Neural progenitor cell (in vitro differentiated cells): ENCODE measurements around the gene C7orf25. TPM values are rescaled to one million over a fixed set of nuclear protein-coding genes. Genes with fewer than 3 reads are reported as not detected.
A peak's percentile ranks its signal among the peaks of the same experiment; 100 is the strongest.

Source experiments
- DNase-seq: peaks from one replicate; pipeline ENCODE4 v3.0.0-alpha.2; 2016; ENCODE audit warnings: low spot score
- H2AFZ ChIP-seq: fragments of 200-600 bp; sonication (generic); replicated peaks from 2 replicates; pipeline ENCODE4 v1.6.1; 2016; ENCODE audit warnings: antibody characterized with exemption
- H3F3A ChIP-seq: fragments of 200-600 bp; sonication (generic); 2 replicates; pipeline ENCODE4 v1.6.1; 2016; ENCODE audit warnings: antibody characterized with exemption, low read depth
- H3K27ac ChIP-seq: fragments of 200-600 bp; sonication (generic); 2 replicates; pipeline ENCODE4 v1.5.1; 2016; ENCODE audit warnings: mild to moderate bottlenecking
- H3K27me3 ChIP-seq: fragments of 200-600 bp; sonication (generic); 2 replicates; pipeline ENCODE4 v1.6.1; 2016; ENCODE audit warnings: mild to moderate bottlenecking, moderate library complexity
- H3K36me3 ChIP-seq: fragments of 200-600 bp; sonication (generic); 2 replicates; pipeline ENCODE4 v1.5.1; 2016
- H3K4me1 ChIP-seq: fragments of 200-600 bp; sonication (generic); 2 replicates; pipeline ENCODE4 v1.6.1; 2016; ENCODE audit warnings: mixed run types
- H3K4me2 ChIP-seq: fragments of 200-600 bp; sonication (generic); 2 replicates; pipeline ENCODE4 v1.6.1; 2016
- H3K4me3 ChIP-seq: fragments of 200-600 bp; sonication (generic); 2 replicates; pipeline ENCODE4 v1.5.1; 2016
- H3K79me2 ChIP-seq: fragments of 200-600 bp; sonication (generic); 2 replicates; pipeline ENCODE4 v1.6.1; 2016; ENCODE audit warnings: low read depth
- H3K9ac ChIP-seq: fragments of 200-600 bp; sonication (generic); 2 replicates; pipeline ENCODE4 v1.6.1; 2016
- H3K9me3 ChIP-seq: fragments of 200-600 bp; sonication (generic); 2 replicates; pipeline ENCODE4 v1.5.1; 2016; ENCODE audit warnings: low read depth
- H4K20me1 ChIP-seq: fragments of 200-600 bp; sonication (generic); 2 replicates; pipeline ENCODE4 v1.6.1; 2016; ENCODE audit warnings: low read depth
- H3K27ac Mint-ChIP-seq: 3 replicates; pipeline ENCODE4 v1.8.0; 2021; ENCODE audit warnings: mixed read lengths
- H3K27me3 Mint-ChIP-seq: 2 replicates; pipeline ENCODE4 v1.8.0; 2022; ENCODE audit warnings: low read depth, mild to moderate bottlenecking, inconsistent platforms, moderate library complexity, mixed read lengths; ENCODE audit not compliant: insufficient read depth
- H3K36me3 Mint-ChIP-seq: 3 replicates; pipeline ENCODE4 v1.8.0; 2021; ENCODE audit warnings: mixed read lengths
- H3K4me1 Mint-ChIP-seq: 3 replicates; pipeline ENCODE4 v1.8.0; 2021; ENCODE audit warnings: mixed read lengths
- H3K4me3 Mint-ChIP-seq: 3 replicates; pipeline ENCODE4 v1.8.0; 2021; ENCODE audit warnings: mild to moderate bottlenecking, moderate library complexity, mixed read lengths
- H3K9me3 Mint-ChIP-seq: 3 replicates; pipeline ENCODE4 v1.8.0; 2020; ENCODE audit warnings: mixed read lengths
- EZH2 ChIP-seq: fragments of 200-600 bp; sonication (generic); IDR thresholded peaks from 2 replicates; pipeline ENCODE4 v1.6.1; 2017; ENCODE audit warnings: antibody characterized with exemption, mild to moderate bottlenecking, moderate library complexity
- EZH2phosphoT487 ChIP-seq: fragments of 200-600 bp; sonication (generic); IDR thresholded peaks from 2 replicates; pipeline ENCODE4 v1.6.1; 2017; ENCODE audit warnings: antibody characterized with exemption
- total RNA-seq: library from RNA; depleted of rRNA; stranded (reverse); fragments of >200 nt; gene quantifications from 2 replicates; pipeline ENCODE4 v1.2.3, GENCODE V29; 2015; ENCODE audit warnings: low replicate concordance
- TF ChIP-seq, protein P1 (sequence below): fragments of 200-600 bp; sonication (generic); IDR thresholded peaks from 2 replicates; pipeline ENCODE4 v1.5.1; 2017; ENCODE audit warnings: antibody characterized with exemption, mild to moderate bottlenecking

C7orf25 gene
- total RNA-seq, 1 donor from 2014 or later, result 6.4 TPM

DNA sequence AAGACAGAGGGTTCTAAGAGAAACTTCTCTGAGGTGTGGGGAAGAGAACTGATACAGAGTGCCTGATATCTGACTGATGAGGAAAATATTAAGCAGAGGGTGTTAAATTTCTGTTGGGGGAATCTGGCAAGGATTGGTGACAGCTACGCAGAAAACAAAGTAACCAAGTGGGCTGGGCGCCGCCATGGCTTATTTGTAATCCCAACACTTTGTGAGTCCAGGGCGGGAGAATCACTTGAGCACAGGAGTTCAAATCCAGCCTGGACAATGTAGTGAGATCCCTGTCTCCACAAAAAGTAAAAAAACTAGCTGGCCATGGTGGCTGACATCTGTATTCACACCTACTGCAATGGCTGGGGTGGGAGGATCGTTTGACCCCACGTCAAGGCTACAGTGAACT, 2.1 kb upstream of the C7orf25 start:
- H3K4me1 ChIP-seq, result peaks cover 23% of the 10 kb centered on the region
- no peaks in the 10 kb centered on the region for H3K9me3 Mint-ChIP-seq
- peaks cover 22% of the 10 kb centered on the region for H3K36me3 Mint-ChIP-seq
- no peak overlapping the region for H3K4me3 Mint-ChIP-seq
- no peaks in the 10 kb centered on the region for H3K9me3 ChIP-seq
- no peaks in the 10 kb centered on the region for H4K20me1 ChIP-seq
- no peak overlapping the region for H3K27ac ChIP-seq
- H3K27me3 ChIP-seq, result no peaks in the 10 kb centered on the region
- H3F3A ChIP-seq, result peaks cover 23% of the 10 kb centered on the region
- H3K9ac ChIP-seq, result no peak overlapping the region
- peaks cover 13% of the 10 kb centered on the region for H3K79me2 ChIP-seq
- H2AFZ ChIP-seq, result no peak overlapping the region
- DNase-seq, result no peak
- H3K27me3 Mint-ChIP-seq, result no peaks in the 10 kb centered on the region
- TF ChIP-seq EZH2phosphoT487, result no peak
- no peak overlapping the region for H3K27ac Mint-ChIP-seq
- no peak overlapping the region for H3K4me3 ChIP-seq
- H3K4me1 Mint-ChIP-seq, result peaks cover 24% of the 10 kb centered on the region
- no peak overlapping the region for H3K4me2 ChIP-seq
- peaks cover 3% of the 10 kb centered on the region for H3K36me3 ChIP-seq

DNA sequence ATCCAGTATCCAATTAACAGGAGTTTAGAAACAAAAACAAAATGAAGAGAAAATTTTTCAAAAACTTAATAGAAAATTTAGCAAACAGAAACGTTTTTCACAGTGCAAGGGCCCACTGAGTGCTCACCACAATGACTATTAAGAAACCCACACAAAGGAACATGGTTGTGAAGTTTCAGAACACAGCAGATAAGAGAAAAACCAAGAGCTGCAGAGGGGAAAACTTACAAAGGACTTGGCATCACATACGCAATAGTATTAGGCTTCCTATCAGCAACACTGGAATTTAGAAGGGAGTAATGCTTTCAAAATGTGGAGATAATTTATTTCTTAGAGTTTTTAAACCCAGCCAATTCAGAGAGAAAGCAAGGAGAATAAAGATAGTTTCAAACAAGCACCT, 1.7 kb upstream of the C7orf25 start:
- Mint-ChIP-seq H3K27ac (no peak overlapping the region), H3K36me3 (peaks cover 22% of the 10 kb centered on the region), H3K27me3 (no peaks in the 10 kb centered on the region), H3K4me3 (no peak overlapping the region), H3K4me1 (peaks cover 24% of the 10 kb centered on the region), H3K9me3 (no peaks in the 10 kb centered on the region)
- peaks cover 3% of the 10 kb centered on the region for H3K36me3 ChIP-seq
- H3K4me2 ChIP-seq, result no peak overlapping the region
- TF ChIP-seq EZH2, result no peak
- no peak for TF ChIP-seq EZH2phosphoT487
- TF ChIP-seq, protein P1, sequence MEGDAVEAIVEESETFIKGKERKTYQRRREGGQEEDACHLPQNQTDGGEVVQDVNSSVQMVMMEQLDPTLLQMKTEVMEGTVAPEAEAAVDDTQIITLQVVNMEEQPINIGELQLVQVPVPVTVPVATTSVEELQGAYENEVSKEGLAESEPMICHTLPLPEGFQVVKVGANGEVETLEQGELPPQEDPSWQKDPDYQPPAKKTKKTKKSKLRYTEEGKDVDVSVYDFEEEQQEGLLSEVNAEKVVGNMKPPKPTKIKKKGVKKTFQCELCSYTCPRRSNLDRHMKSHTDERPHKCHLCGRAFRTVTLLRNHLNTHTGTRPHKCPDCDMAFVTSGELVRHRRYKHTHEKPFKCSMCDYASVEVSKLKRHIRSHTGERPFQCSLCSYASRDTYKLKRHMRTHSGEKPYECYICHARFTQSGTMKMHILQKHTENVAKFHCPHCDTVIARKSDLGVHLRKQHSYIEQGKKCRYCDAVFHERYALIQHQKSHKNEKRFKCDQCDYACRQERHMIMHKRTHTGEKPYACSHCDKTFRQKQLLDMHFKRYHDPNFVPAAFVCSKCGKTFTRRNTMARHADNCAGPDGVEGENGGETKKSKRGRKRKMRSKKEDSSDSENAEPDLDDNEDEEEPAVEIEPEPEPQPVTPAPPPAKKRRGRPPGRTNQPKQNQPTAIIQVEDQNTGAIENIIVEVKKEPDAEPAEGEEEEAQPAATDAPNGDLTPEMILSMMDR, result no peak
- H3K9me3 ChIP-seq, result no peaks in the 10 kb centered on the region
- H2AFZ ChIP-seq, result no peak overlapping the region
- H3K9ac ChIP-seq, result no peak overlapping the region
- H4K20me1 ChIP-seq, result no peaks in the 10 kb centered on the region
- no peaks in the 10 kb centered on the region for H3K27me3 ChIP-seq
- H3K79me2 ChIP-seq, result peaks cover 13% of the 10 kb centered on the region
- peaks cover 23% of the 10 kb centered on the region for H3F3A ChIP-seq
- H3K4me3 ChIP-seq, result no peak overlapping the region
- no peak overlapping the region for H3K27ac ChIP-seq
- no peak for DNase-seq
- peaks cover 23% of the 10 kb centered on the region for H3K4me1 ChIP-seq

DNA sequence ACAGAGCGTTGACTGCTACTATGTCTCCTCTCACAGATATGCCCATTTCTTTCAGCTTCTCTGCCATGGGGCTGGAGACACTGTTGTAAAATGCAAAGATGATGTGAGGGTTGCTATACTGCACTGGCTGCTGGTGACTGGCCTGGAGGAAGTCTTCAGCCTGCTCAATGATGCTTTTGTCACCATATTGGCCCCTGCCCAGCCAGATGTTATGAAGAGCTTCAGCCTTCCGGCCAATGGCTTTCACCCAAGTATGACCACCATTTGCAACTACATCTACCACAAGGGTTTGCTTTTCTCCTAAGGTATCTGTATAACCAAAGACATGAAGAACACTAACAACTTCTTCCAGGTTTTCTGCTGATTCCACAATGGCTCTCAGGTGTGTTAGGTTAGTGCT, 1.6 kb downstream of the C7orf25 start:
- Mint-ChIP-seq H3K4me3 (peak overlapping the region; percentile 96), H3K27me3 (no peaks in the 10 kb centered on the region), H3K36me3 (peaks cover 16% of the 10 kb centered on the region), H3K9me3 (no peaks in the 10 kb centered on the region), H3K27ac (no peak overlapping the region), H3K4me1 (peaks cover 24% of the 10 kb centered on the region)
- peaks cover 13% of the 10 kb centered on the region for H3K79me2 ChIP-seq
- TF ChIP-seq, protein P1, result no peak
- TF ChIP-seq EZH2phosphoT487 (no peak), EZH2 (no peak)
- H3K4me2 ChIP-seq, result peak overlapping the region; percentile 95
- H3K9me3 ChIP-seq, result no peaks in the 10 kb centered on the region
- DNase-seq, result no peak
- no peaks in the 10 kb centered on the region for H4K20me1 ChIP-seq
- peaks cover 23% of the 10 kb centered on the region for H3K4me1 ChIP-seq
- no peaks in the 10 kb centered on the region for H3K36me3 ChIP-seq
- no peaks in the 10 kb centered on the region for H3K27me3 ChIP-seq
- H3K27ac ChIP-seq, result no peak overlapping the region
- H3K4me3 ChIP-seq, result peak overlapping the region; percentile 79
- H3K9ac ChIP-seq, result no peak overlapping the region
- H3F3A ChIP-seq, result peaks cover 17% of the 10 kb centered on the region
- H2AFZ ChIP-seq, result no peak overlapping the region

DNA sequence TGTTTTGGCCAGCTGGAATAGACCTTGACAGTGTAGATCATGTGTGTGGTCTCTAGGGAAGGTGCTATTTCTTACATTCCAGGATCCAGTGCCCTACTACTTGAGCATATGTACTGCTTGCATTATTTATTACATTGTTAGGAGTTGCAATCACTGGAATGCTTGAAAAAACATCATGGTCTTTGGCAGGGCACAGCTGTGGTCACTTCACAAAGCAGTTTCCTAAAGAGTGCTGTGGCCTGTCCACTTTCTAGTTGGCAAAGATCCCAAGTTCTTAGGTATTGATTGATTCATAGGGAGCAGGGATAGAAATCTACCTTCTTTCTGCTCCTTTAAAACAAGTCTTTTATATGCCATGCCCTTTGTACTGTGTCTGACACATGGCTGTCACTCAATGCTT, 4.6 kb downstream of the C7orf25 start:
- Histone ChIP-seq H3K4me2 (no peak overlapping the region), H2AFZ (no peak overlapping the region), H3F3A (peaks cover 3% of the 10 kb centered on the region), H3K4me3 (no peak overlapping the region), H3K27me3 (no peaks in the 10 kb centered on the region), H4K20me1 (no peaks in the 10 kb centered on the region), H3K27ac (no peak overlapping the region), H3K9me3 (no peaks in the 10 kb centered on the region), H3K9ac (no peak overlapping the region), H3K4me1 (peaks cover 10% of the 10 kb centered on the region), H3K79me2 (peaks cover 13% of the 10 kb centered on the region), H3K36me3 (no peaks in the 10 kb centered on the region)
- no peaks in the 10 kb centered on the region for H3K27me3 Mint-ChIP-seq
- H3K4me1 Mint-ChIP-seq, result peaks cover 17% of the 10 kb centered on the region
- TF ChIP-seq EZH2phosphoT487 (no peak), EZH2 (no peak)
- TF ChIP-seq, protein P1, result no peak
- no peak overlapping the region for H3K4me3 Mint-ChIP-seq
- H3K27ac Mint-ChIP-seq, result no peak overlapping the region
- DNase-seq, result no peak
- H3K9me3 Mint-ChIP-seq, result no peaks in the 10 kb centered on the region
- H3K36me3 Mint-ChIP-seq, result peaks cover 14% of the 10 kb centered on the region
